ACHN (cell line): ENCODE data around the gene MAGEA10.

Experiments used
- DNase-seq: peaks from one replicate; pipeline ENCODE4 v3.0.0-alpha.2; 2015
- in situ Hi-C: cut with HindIII; loops from 2 replicates; pipeline ENCODE4 v1.10.0; 2017; ENCODE audit warnings: low sequenced_read_pairs, low pct_ligation_motif_present, low pct_unique_long_range_greater_than_20kb

MAGEA10 gene

DNA sequence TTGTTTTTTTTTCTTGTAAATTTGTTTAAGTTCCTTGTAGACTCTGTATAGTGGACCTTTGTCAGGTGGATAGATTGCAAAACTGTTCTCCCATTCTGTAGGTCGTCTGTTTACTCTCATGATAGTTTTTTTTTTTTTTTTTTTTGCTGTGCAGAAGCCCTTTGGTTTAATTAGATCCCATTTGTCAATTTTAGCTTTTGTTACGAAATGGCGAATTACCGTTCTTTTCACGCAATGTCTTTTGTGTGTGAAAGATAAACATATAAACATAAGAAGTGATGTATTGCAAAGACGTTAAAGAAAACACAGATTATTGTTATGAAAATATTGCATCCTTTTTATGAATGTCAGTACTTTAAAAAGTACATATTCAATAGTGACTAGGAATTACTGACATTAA lies 34.5 kb downstream of the MAGEA10 start:
- in situ Hi-C loops, result no loop called here
- no peak for DNase-seq

DNA sequence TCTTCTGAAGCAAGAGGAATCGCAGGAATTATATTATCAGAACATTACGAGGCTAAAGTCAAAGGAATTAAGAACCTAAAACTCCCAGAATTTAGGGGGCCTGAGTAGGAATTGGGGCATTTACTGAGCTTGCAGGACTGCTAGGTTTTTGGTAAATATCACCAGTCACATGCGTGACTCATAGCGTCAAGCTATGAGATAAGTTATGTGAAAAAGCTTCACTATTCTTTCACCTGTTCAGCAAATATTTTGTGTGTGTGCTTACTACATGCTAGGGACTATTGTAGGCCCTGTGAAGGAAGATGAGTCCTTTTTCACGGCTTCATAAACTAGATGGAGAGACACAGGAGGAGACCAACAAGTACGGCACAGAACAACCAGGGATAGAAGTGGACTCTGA lies 52.2 kb downstream of the MAGEA10 start:
- in situ Hi-C loops, result no loop called here
- no peak for DNase-seq
